ENCODE measurements around the gene PHOSPHO1.

DNA sequence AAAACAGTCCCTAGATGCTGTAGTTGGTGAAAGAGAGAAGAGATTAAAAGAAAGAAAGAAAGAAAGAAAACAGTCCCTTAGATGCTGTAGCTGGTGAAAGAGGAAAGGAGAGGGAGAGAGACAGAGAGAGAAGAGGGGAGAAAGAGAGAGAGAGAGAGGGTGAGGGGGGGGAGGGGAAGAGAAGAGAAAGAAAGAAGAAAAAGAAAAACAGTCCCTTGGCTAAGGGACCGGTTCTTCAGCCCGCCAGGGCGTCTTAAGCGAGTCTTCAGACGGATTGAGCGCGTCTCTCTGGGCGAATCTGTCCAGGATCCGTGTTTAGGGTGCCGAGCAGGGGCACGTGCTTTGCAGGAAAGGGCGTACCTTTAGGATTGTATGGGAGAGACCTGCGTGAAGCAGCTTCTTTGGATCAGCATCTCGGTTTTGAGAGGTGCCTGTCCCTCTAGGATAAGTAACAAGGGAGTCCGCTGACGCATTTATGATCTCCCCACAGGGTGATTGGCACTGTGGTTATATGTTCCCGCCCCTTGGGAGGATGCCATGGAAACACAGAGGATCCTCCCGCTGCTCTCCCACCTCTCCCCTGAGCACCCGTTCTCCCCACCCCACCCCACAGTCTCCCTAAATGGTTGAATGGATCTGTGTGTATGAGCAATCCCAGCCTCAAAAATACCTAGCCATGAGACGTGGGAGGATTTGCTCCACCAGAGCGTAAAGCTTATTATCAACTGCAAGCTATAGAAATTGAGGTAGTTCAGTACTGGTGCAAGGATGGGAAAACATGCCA, 36.9 kb downstream of the PHOSPHO1 start:
- no peak for TF ChIP-seq CTCF (conservative IDR thresholded peaks at IDR 0.05; ENCODE audit: low read depth, low read length)
- no peak for TF ChIP-seq EZH2 (IDR thresholded peaks at IDR 0.05; ENCODE audit: borderline replicate concordance, low read depth, low read length, poor library complexity, severe bottlenecking)

All from A673 (cell line).